D341Med (cell line): ENCODE measurements around the gene NLRP14.
A peak's percentile ranks its signal among the peaks of the same experiment; 100 is the strongest.

Experiments used
- DNase-seq: peaks from one replicate; pipeline ENCODE4 v3.0.0; 2012; ENCODE audit warnings: low spot score

Gene NLRP14

DNA sequence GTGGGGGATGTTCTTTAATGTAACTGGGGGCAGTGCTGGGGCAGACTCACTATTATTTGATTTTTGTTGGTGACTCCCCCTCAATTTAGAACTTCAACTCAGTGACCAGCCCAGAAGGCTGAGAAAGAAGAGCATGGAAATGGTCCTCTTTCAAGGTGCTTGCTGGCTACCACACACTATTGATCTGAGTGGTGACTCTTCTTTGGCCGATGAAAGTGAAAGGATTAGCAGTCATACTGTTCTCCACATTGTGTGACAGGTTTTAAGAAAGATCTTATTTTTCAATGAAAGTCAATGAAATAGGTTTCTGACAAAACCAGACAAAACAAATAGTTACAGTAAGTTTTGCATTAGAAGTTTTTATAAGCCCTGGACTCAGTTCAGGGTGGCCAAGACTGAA lies 29.9 kb downstream of the NLRP14 start:
- DNase-seq = no peak

DNA sequence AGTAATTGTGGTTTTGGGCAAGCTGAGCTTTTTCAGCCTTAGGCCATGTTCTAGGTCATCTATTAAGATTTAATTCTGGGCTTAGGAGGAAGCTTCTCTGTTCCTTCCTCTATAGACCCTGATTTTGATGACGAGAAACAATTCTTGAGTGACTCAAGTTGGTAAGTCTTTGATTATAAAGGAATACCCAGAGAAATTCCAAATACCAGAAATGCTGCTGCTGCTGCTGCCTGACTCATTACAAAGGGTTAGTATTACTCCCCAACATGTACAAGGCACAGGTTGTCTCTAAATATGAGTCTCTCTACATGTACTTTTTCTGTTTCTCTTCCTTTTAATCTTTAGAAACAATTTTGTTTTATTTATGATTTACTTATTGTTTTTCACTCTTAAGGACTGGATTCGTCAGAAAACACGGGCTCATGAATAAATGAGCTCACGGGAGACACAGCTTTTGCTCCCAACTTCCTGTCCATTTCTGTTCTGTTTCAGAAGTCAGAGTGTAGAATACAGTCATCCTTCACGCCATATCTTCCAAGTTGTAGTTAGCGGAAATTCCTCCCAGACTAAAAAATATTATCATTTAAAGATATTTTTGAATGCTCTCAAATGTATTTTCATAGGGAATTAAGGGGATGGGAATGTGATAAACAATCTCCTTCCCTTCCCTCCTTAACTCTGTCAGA lies 36.7 kb downstream of the NLRP14 start:
- no peak for DNase-seq

DNA sequence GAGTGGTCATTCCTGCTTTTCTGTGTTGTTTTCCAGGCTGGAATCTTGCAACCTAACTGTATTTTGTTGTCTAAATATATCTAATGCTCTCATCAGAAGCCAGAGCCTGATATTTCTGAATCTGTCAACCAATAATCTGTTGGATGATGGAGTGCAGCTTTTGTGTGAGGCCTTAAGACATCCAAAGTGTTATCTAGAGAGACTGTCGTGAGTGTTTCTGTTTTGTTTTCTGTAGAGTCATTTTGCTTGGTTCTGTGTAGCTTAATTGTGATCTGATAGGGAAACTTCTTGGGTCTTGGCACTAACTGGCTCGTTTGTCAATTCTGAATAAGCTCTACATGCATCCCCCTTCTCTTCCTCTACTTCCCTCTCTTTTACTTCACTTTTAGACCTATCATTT lies 37.4 kb downstream of the NLRP14 start:
- DNase-seq = no peak

DNA sequence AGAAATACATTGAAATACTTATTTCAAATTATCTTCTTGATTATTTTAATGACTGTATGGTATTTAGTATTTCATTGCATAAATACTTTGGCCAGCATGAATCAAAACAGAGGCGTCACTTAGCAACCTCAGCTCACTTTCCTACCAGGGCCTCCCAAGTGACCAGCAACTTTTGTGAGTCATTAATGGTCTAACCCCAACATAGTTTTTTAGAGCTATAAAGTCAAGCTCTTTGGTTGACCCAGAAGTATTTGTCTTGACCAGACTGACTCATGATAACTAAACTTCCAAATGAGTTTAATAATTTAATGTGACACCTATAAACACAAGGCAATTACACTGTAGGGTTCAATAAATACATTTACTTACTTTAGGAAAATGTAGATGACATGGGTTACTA lies 40.6 kb downstream of the NLRP14 start:
- DNase-seq = no peak

DNA sequence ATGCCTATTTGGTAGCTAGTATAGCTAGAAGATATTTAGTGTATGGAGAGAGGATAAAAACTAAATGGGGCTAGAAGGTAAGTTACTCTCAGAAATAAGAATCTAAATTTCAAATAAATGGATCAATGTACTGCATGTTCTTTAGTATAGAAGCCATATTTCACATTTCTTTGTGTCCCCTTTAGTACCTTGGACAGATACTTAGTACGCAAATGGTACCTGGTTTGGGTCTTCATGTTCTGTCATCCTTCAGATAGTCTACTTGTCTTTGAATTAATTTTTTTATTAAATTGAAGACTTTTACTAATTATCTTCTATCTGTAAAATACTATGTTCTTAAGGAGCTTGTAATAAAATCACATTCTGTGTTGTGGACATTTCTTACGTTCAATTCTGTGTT lies 42.3 kb downstream of the NLRP14 start:
- DNase-seq = no peak

DNA sequence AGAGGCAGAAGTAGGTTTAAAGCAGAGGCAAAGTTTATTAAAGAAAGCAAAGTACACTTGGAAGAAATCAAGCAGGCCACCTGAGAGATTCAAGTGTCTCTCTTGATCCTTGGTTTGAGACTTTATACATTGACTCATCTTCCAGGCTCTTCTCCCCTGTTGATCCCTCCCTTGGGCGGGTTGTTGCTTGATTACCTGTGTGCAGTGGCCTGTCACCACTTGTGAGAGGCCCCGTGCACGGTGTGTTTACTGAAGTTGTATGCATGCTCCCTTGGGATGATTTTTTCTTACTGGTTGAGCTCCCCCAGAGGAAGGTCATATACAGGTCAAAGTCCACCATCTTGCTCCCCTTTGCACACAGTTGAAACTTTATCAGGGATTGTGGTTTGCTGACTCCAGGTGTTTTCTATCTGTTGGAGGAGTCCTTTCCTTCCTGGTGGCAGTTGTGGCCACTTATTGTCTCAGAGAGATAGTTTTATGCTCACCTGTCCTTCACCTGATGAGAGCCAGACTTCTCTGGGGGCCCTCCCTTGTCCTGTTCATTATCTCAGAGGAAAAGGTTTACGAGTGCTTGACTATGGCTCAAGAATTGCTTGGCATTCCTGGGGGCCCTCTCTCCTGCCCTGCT lies 52.2 kb downstream of the NLRP14 start:
- DNase-seq = no peak

DNA sequence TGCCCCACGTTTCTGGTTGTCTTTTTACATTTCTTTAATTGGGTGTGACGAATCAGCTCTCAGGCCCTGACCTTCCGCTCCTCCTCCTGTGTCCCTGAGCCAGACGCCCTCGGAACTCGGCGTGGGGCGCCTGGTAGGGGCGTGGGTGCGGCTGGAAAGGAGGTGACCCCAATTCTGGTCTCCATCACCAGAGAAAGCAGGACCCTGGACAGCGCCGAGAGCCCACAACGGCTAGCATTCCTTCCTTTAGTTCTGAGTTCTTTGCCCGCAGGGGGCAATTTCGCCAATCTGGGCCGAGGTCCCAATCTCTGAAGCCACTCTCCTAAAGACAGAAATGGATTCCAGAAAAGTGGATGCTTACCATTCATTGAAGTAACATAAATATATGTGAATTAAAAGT lies 56.8 kb downstream of the NLRP14 start:
- peak; percentile 8 for DNase-seq

DNA sequence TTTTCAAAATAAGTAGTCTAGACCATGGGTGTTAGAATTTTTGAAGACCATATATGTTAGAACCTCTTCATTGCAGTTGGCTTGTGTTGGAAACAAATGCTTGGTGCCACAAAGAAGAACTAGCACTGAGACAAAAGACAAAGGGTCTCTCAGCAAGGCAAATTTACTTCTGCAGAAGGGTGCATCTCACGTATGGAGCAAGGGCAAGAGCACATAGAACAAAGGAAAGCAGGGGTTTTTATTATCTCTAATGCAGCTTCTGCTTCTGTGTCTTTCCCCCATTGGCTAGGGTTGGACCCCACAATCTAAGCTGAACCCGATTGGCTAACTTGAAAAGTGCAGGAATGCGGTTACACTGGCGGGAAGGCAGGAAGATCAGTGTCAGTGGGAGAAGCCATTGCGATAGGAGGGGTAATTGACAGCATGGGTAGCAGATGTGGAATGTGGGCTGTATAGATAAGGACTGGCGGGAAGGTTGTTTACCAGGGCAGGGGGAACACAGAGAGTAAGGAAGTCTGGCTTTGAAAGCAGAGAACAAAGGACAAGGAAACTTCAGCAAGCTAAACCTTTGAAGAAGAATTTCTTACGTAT lies 59.4 kb downstream of the NLRP14 start:
- DNase-seq = no peak

DNA sequence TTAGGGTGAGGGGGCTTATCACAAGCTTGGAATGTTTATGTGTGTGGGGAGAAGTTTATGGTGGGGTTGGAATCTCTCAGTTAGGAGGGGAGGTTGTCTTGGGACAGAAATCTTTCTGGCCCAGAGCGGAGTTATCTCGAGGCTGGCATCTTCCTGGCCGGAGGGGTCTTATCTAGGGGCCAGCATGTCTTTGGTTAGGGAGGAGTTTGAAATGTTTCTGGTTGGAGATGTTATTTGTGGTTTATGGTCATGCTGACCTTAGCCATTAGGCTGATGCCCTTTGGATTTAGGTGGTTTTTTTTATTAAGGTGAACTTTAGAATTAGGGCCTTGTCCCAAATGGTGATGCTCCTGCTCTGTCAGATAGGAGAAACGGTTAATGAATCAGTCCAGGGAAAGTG lies 60.6 kb downstream of the NLRP14 start:
- no peak for DNase-seq

DNA sequence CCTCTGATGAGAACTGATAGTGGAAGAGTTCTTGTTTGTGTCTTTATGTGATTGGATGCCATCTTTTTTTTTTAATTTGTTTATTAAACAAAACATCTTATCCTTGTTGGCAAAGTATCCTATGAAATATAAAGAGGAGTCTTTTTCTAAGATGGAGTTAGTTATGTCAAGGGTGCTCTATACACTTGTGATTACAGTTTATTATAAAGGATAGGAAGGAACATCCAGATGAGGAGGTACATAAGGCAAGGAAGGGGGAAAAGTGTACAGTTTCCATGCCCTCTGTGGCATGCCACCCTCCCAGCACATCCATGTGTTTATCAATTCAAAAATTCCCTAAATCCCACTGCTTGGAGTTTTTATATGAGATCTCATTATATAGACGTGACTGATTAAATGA lies 61.2 kb downstream of the NLRP14 start:
- DNase-seq = no peak

DNA sequence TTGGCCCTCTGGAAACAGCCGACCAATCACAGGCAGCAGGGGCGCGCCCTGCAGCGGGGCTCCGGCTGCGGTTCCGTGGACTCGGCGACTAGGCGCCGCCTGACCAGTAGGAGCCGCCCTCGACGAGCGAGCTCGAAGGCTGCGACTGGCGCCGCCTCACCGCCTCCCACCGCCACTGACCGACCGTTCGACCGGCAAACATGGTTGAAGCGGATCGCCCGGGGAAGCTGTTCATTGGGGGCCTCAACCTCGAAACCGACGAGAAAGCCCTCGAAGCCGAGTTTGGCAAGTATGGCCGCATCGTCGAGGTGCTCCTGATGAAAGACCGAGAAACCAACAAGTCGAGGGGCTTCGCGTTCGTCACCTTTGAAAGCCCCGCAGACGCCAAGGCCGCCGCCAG lies 68.6 kb downstream of the NLRP14 start, which contains the start of gene RBMXL2:
TSS of gene RBMXL2 (plus strand) at position 78 of the 400 bp plus-strand sequence. CDS start at position 201, 123 bp downstream.
- DNase-seq = no peak

DNA sequence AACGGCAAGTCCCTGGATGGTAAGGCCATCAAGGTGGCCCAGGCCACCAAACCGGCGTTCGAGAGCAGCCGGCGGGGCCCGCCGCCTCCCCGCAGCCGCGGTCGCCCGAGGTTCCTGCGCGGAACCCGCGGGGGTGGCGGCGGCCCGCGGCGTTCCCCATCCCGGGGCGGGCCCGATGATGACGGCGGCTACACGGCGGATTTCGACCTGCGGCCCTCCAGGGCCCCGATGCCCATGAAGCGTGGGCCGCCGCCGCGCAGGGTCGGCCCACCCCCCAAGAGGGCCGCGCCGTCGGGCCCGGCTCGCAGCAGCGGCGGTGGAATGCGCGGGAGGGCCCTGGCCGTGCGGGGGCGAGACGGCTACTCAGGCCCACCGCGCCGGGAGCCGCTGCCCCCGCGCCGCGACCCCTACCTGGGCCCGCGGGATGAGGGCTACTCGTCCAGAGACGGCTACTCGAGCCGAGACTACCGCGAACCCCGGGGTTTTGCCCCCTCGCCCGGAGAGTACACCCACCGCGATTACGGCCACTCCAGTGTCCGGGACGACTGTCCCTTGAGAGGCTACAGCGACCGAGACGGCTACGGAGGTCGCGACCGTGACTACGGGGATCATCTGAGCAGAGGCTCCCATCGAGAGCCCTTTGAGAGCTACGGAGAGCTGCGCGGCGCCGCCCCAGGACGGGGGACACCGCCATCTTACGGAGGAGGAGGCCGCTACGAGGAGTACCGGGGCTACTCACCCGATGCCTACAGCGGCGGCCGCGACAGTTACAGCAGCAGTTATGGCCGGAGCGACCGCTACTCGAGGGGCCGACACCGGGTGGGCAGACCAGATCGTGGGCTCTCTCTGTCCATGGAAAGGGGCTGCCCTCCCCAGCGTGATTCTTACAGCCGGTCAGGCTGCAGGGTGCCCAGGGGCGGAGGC lies 69.3 kb downstream of the NLRP14 start:
- DNase-seq = peak; percentile 11

DNA sequence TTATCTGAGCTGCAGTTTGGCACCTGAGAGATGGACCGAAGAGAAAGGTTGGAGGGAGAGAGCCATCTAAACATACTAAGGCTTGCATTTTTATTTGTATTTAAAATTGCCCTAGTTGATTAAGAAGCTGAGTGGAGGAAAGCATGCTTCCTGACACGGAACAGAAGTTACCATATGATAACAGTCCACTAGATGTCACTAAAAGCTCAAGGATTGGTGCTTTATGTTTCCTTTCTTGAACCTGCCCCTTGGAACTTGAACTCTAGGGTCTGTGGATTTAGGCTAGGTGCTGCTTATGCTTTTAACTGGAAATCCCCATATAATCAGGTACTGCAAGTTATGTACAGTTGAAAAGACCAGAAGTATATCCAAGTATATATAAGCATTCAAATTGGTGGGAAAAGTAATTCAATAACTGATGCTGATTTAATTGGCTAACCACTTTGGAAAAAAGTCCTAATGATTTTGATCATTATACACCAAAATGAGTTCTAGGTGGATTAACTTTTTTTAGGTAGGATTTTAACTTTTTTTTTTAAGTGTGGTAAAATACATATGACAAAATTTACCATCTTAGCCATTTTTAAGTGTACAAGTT lies 78.1 kb downstream of the NLRP14 start:
- peak; percentile 55 for DNase-seq

DNA sequence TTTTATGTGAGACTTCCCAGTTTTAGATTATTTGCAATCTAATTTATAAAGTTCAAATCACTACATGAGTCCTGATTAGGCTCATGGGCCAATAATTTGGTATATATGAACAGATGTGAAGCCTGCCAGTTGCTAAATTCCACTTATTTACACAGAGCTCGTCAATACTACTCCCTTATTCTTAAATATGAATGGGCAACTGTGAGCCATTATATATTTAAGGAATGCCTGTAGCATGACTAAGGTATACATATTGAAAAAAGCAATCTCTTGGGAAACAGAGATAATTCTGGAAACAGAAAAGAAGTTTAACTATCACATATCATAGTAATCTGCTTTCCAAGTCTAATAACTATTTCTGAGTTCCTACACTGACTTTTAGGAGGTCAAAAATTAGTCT lies 95.5 kb downstream of the NLRP14 start:
- DNase-seq = no peak

DNA sequence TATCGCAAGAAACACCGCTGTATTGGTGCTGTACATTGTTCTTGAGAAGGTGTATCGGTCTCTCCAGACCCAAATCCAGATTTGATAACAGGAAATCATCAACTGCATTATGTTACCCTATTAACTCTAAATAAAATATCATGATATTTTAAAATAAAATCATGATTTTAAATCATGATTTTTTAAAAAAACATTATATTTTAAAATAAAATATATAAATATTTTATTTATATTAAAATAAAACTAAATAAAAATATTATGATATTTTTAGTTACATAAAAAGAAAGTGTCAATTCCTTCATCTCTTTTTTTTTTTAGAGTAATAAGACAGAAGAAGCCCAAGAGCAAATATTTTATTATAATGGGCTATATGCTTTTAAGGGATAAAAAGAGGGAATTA lies 96.1 kb downstream of the NLRP14 start:
- DNase-seq = no peak
